Stimulated activated CD8-positive, alpha-beta memory T cell treated with anti-CD3 and anti-CD28 coated beads, Interleukin-12 subunit alpha, Interleukin-12 subunit beta, amount 100 ng/mL, for 4 hours (primary cell): ENCODE measurements around the gene DUSP3.
A peak's percentile ranks its signal among the peaks of the same experiment; 100 is the strongest.

Experiments
- DNase-seq: peaks from one replicate; pipeline ENCODE4 v3.0.0-alpha.2; 2020; ENCODE audit warnings: low read depth

Gene DUSP3

GRCh38 chr17:43778337-43779144, at the start of gene DUSP3:
DUSP3 (minus strand) TSS chr17:43778977; CDS start chr17:43778924, 53 bp downstream.
- peak; percentile 61 for DNase-seq

DNA sequence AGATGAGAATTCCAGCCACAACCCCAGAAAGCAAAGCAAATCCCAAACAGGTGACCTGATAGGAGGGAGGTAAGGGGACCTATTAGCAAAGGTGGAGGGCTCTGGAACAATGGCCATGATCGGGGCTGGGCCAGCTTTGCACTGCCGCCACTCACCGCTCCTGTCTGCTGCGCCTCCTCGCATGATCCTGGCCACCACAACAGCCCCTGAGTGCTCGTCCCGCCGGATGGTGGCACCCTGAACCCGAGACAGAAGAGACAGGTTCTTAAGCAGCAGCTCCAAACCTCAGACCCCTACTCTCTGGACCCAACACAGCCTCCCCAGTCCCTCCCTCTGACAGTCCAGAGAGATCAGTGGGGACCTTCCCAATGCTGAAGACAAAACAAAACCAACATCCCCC, 48.8 kb upstream of the DUSP3 start:
- no peak for DNase-seq

- DNase-seq: no peak
These were observed 47.4 kb upstream of the DUSP3 start for GRCh38 chr17:43826206-43826605.

GRCh38 chr17:43825567-43825966, 46.8 kb upstream of the DUSP3 start:
- no peak for DNase-seq

DNA sequence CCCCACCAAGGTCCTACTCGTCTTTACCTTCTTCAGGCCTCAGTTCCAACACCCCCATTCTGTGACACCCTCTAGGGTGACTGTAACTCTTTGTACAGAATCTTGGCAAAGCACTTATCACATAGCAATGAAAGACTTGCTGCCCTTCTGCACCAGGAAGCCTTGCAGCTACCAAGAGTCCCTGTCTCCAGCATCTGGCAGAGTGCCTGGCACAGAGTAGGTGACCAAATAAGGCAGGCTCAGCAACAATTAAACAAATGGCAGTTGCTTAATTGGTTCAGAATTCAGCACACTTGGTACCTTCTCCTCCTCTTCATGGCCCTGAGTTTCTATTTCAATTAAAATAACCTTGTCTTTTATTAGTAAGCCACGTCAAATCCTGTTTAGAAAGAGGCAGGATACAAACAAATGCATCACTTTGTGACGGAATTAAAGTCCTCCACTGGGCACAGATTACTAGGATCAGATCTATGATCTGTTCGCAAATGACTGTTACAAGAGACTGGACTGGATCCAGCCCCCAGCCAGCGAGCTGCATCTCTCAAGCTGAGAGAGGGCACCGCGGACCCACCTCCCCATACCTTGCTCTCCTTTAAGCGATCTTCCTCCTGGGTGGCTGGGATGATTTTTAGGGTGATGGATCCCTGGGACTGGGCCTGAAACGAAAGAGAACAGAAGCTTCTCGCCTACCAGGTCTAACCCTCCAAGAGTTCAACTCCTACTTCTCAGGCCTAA, 44.7 kb upstream of the DUSP3 start:
- no peak for DNase-seq

DNA sequence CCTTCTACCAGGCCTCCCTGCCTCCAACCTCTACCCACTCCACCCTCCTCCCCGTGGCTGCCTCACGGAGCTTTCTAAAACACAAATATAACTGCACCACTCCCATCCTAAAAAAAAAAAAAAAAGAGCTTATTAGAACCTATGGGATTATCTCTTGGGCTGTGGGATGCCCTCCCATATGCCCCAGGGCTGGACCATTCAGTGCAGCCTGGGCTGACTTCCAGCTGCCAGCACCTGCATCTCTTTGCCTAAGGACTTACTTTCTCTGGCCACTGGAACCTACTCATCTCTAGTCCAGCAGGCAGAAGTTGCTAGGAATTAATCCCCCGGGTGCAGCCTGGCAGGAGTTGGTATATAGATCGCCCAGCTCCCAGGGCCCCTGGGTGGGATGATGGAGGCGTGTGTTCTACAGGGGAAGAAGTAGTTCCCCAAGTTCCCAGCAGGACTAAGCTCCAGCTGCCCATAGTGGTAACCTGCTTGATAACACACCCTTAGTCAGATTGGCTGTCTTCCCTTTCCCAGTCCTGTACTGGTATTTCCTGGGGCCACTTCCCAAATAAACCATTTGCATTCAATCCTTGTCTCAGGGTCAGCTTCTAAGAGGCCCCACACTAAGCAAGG, 43.9 kb upstream of the DUSP3 start:
- DNase-seq: no peak

GRCh38 chr17:43820759-43821158, 42.0 kb upstream of the DUSP3 start:
- no peak for DNase-seq

- no peak for DNase-seq
These were observed 40.2 kb upstream of the DUSP3 start for GRCh38 chr17:43818966-43819365.

- no peak for DNase-seq
These were observed 39.0 kb upstream of the DUSP3 start for GRCh38 chr17:43817826-43818225.

- DNase-seq: no peak
These were observed 37.9 kb upstream of the DUSP3 start for GRCh38 chr17:43816336-43817320.

- no peak for DNase-seq
These were observed 35.9 kb upstream of the DUSP3 start for GRCh38 chr17:43814714-43815113.

- DNase-seq: no peak
These were observed 35.2 kb upstream of the DUSP3 start for GRCh38 chr17:43814026-43814425.

GRCh38 chr17:43813386-43813785, 34.6 kb upstream of the DUSP3 start:
- DNase-seq: no peak

GRCh38 chr17:43812396-43813265, 33.9 kb upstream of the DUSP3 start:
- no peak for DNase-seq

- DNase-seq: no peak
These were observed 32.0 kb upstream of the DUSP3 start for GRCh38 chr17:43810823-43811222.

DNA sequence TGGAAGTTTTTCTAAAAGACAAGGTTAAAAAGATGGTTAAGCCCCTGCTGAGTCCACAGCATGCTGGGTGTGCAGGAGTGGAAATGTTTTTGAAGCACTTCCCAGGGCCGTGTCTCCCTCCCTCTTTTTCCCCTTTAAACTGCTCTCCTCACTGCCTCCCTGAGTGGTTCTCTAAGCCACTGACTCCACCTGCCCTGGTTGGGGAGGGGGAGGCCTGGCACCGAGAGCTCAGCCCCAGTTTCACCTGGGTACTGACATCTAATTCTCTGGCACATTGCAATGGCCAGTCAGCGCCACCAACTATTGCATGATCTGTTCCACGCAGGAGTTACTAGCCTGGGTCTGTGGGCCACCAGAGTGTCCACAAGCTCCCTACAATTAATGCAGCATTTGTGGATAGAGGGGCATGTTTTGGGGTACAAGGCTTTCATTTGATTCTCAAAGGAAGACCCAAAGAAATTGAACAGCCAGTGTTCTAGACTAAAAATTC, 31.5 kb upstream of the DUSP3 start:
- DNase-seq: no peak

DNA sequence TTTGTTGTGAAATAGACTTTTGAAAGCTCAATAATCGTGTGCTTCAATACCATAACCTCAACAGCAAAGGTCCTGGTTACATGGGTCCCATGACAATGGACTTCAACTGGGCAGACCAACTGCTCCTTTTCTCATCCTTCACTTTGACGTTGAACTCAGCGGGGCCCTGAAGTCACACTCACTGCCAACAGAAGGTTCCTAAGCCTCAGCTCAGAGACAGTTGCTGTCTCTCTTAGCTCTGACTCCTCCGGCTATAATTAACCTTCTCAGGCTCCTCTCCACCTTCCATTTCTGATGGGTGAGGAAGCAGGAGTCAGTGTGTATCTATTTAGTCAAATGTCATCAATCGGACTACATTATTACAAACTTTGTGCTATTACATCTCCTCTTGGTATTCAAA, 30.3 kb upstream of the DUSP3 start:
- DNase-seq: no peak

- no peak for DNase-seq
These were observed 29.3 kb upstream of the DUSP3 start for GRCh38 chr17:43808076-43808475.

DNA sequence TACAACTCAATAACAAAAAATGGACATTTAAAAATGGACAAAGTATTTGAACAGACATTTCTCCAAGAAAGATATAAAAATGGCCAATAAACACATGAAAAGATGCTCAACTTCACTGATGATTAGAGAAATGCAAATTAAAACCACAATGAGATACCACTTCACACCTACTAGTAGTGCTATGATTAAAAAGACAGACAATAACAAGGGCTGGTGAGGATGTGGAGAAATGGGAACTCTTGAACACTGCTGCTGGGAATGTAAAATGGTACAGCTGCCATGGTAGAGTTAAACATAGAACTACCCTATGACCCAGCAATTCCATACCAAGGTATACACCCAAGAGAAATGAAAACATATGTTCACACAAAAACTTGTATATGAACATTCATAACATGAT, 26.3 kb upstream of the DUSP3 start:
- no peak for DNase-seq

DNA sequence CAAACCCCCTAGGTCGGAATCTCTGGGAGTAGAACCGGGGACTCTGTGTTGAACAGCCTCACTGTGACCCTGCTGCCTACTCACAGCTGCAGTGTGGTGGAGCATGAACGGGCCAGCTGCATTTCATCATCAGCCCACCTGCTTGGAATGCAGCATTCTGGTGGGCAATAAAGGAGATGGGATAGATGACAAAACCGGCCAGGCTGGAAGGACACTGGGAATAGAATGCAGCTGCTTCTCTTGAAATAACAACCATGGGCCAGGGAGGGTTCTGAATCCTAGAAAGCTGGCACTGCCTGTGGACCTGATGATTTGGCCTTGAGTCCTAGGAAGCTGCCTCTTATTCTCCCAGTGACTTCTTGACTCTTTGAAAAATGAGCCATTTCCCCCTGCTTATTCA, 25.0 kb upstream of the DUSP3 start:
- DNase-seq: no peak

- DNase-seq: no peak
These were observed 23.1 kb upstream of the DUSP3 start for GRCh38 chr17:43801844-43802243.
